ENCODE results near the gene AK2.

GRCh38 chr1:33029921-33030320, 6.8 kb downstream of the AK2 start:
- no peak for TF ChIP-seq CTCF (IDR thresholded peaks at IDR 0.05)
- no peak for TF ChIP-seq POLR2A (IDR thresholded peaks at IDR 0.05)
